A549 (cell line): ENCODE data around the gene REEP3. TPM values are rescaled to one million over a fixed set of nuclear protein-coding genes. Genes with fewer than 3 reads are reported as not detected.

Experiments used
- ATAC-seq, 2 experiments: fragments of 200-7000 bp in 1 of 2; fragments of >200 bp in 1 of 2; cut with Nextera tagmentation in 1 of 2; cut with Tn5 transposase in 1 of 2; 3 replicates each; pipeline versions ENCODE4 v1.8.0 to v1.9.1; 2018 to 2020; ENCODE audit warnings: mild to moderate bottlenecking in 1 of 2, moderate library complexity in 1 of 2
- CTCF ChIA-PET: fragments of 300-600 bp; sonication (Branson Sonifier 250); formaldehyde crosslinking; extraction: SDS; loops from one replicate; lab custom pipeline; 2021; ENCODE audit warnings: antibody characterized with exemption, inconsistent platforms; lab: Yijun Ruan, JAX
- POLR2A ChIA-PET: fragments of 350-600 bp; formaldehyde crosslinking; extraction: SDS; loops from one replicate; lab custom pipeline; 2021; ENCODE audit warnings: antibody characterized with exemption, inconsistent platforms; lab: Yijun Ruan, JAX
- DNase-seq, 2 experiments: peaks; one replicate each; pipeline versions ENCODE4 v3.0.0 to v3.0.0-alpha.2; 2011 to 2016; ENCODE audit warnings: low read depth in 1 of 2, low spot score in 1 of 2
- FAIRE-seq: peaks from 2 replicates; lab custom pipeline; 2011; peaks lifted over from hg19 to GRCh38; lab: Jason Lieb, UNC
- H3K27ac ChIP-seq, 2 experiments: fragments of >200 bp; sonication (Bioruptor Twin); formaldehyde crosslinking; 3 replicates each; pipeline ENCODE4 v1.5.1; 2016 to 2017
- H3K4me1 ChIP-seq: fragments of >200 bp; sonication (Bioruptor Twin); formaldehyde crosslinking; 3 replicates; pipeline ENCODE4 v1.6.1; 2016
- H3K4me2 ChIP-seq: fragments of >200 bp; sonication (Bioruptor Twin); formaldehyde crosslinking; 3 replicates; pipeline ENCODE4 v1.6.1; 2016
- H3K4me3 ChIP-seq: fragments of >200 bp; sonication (Bioruptor Twin); formaldehyde crosslinking; 3 replicates; pipeline ENCODE4 v1.5.1; 2016
- H3K9me3 ChIP-seq: fragments of >200 bp; sonication (Bioruptor Twin); formaldehyde crosslinking; 3 replicates; pipeline ENCODE4 v1.6.1; 2016
- BHLHE40 ChIP-seq: IDR thresholded peaks from 2 replicates; pipeline ENCODE4 v1.6.1; 2012; ENCODE audit warnings: low read depth, low read length, inconsistent platforms
- CBX2 ChIP-seq: fragments of 200-600 bp; sonication (generic); IDR thresholded peaks from 2 replicates; pipeline ENCODE4 v1.6.1; 2016; ENCODE audit warnings: low read depth, mild to moderate bottlenecking, borderline replicate concordance
- CHD2 ChIP-seq: fragments of 150-350 bp; IDR thresholded peaks from 2 replicates; pipeline ENCODE4 v1.6.1; 2014; ENCODE audit warnings: low read length; ENCODE audit not compliant: partially characterized antibody
- EP300 ChIP-seq, 2 experiments: fragments of >200 bp; sonication (Bioruptor Twin); formaldehyde crosslinking; IDR thresholded peaks; 2 replicates in 1 of 2; 3 replicates in 1 of 2; pipeline ENCODE4 v1.6.1; 2016 to 2017
- ESRRA ChIP-seq: fragments of 150-350 bp; IDR thresholded peaks from 2 replicates; pipeline ENCODE4 v1.6.1; 2014; ENCODE audit warnings: mild to moderate bottlenecking, low read length, borderline replicate concordance
- HDAC2 ChIP-seq: fragments of 200-600 bp; sonication (generic); IDR thresholded peaks from 2 replicates; pipeline ENCODE4 v1.6.1; 2016
- HOXB5 ChIP-seq: fragments of 250-450 bp; sonication (Bioruptor Pico); IDR thresholded peaks from 2 replicates; pipeline ENCODE4 v1.5.0; 2020; ENCODE audit warnings: mild to moderate bottlenecking, moderate library complexity
- JUN ChIP-seq, 2 experiments: fragments of >200 bp; sonication (Bioruptor Twin); formaldehyde crosslinking; IDR thresholded peaks; 2 replicates in 1 of 2; 3 replicates in 1 of 2; pipeline ENCODE4 v1.6.1; 2016 to 2017
- KDM5A ChIP-seq: fragments of 200-600 bp; sonication (generic); IDR thresholded peaks from 2 replicates; pipeline ENCODE4 v1.6.1; 2016; ENCODE audit warnings: antibody characterized with exemption, mild to moderate bottlenecking
- MYC ChIP-seq: IDR thresholded peaks from 2 replicates; pipeline ENCODE4 v1.6.1; 2012; ENCODE audit warnings: mild to moderate bottlenecking, inconsistent platforms, low read length, improper control_type of control experiment, borderline replicate concordance
- NPAS2 ChIP-seq: fragments of 250-450 bp; sonication (Bioruptor Pico); IDR thresholded peaks from 2 replicates; pipeline ENCODE4 v1.8.0; 2022; ENCODE audit warnings: mild to moderate bottlenecking, moderate library complexity, borderline replicate concordance
- RNF2 ChIP-seq: fragments of 200-600 bp; sonication (generic); IDR thresholded peaks from 2 replicates; pipeline ENCODE4 v1.6.1; 2016; ENCODE audit warnings: low read depth, mild to moderate bottlenecking, antibody characterized with exemption, moderate library complexity, borderline replicate concordance
- ZC3H11A ChIP-seq: fragments of 450-650 bp; IDR thresholded peaks from 2 replicates; pipeline ENCODE4 v1.6.1; 2014; ENCODE audit warnings: antibody characterized with exemption, mild to moderate bottlenecking
- ZFP36 ChIP-seq: fragments of 450-650 bp; IDR thresholded peaks from 2 replicates; pipeline ENCODE4 v1.6.1; 2014; ENCODE audit warnings: borderline replicate concordance; ENCODE audit not compliant: partially characterized antibody
- WGBS: methylation state at CpG from one replicate; pipeline ENCODE4 v1.1.6; 2017; ENCODE audit errors: missing lambda C conversion rate; 5-methylcytosine and 5-hydroxymethylcytosine counted together
- polyA plus RNA-seq, 4 experiments: library from polyadenylated mRNA; depleted of rRNA in 3 of 4; stranded (reverse); fragments of >200 nt; fragmentation: RNase III in 1 of 4; extraction: RNeasy Plus Mini Kit Qiagen cat#74134 plus additional on column Dnase treatment in 1 of 4; gene quantifications; 2 replicates in 3 of 4; 3 replicates in 1 of 4; pipeline ENCODE4 v1.2.3, GENCODE V29; 2011 to 2017
- TF ChIP-seq, protein P1 (sequence below): fragments of 250-450 bp; sonication (Bioruptor Pico); IDR thresholded peaks from 2 replicates; pipeline ENCODE4 v1.5.0; 2020; ENCODE audit warnings: low read depth, mild to moderate bottlenecking, moderate library complexity
- TF ChIP-seq, protein P2 (sequence below): fragments of 200-600 bp; sonication (generic); IDR thresholded peaks from 2 replicates; pipeline ENCODE4 v1.6.1; 2016; ENCODE audit warnings: antibody characterized with exemption, mild to moderate bottlenecking, moderate library complexity
- TF ChIP-seq, protein P3 (sequence below): IDR thresholded peaks from 2 replicates; pipeline ENCODE4 v1.6.1; 2012

Gene REEP3
- polyA plus RNA-seq, 2 of the 4 experiments (the other 2 are of a cell fraction): 19.6 to 35.8 TPM

DNA sequence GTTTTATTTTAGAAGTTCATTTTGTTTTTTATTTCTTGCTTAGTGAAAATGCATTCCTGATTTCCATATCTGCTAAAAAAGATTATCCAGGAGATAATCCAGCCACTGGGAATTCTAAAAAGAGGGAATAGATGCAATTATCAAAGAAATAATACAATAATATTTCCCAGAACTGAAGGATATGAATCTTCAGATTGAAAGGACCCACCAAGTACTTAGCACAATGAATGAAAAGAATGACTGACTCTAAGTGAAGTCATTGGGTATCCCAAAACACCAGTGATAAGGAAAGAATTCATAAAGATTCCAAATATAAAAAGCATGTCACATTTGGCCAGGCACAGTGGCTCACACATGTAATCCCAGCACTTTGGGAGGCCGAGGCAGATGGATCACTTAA is 79.3 kb downstream of the REEP3 start:
- Histone ChIP-seq H3K4me2 (no peak overlapping the region), H3K4me3 (no peak overlapping the region), H3K9me3 (no peaks in the 10 kb centered on the region)
- ATAC-seq (no peak), DNase-seq (no peak)
- WGBS: 86% methylated on average over 1 of the region's 1 CpG
- CTCF ChIA-PET: no interaction called here
- TF ChIP-seq MYC (no peak), EP300 (IDR thresholded peaks at IDR 0.05) (no peak), KDM5A (no peak), HOXB5 (CRISPR knock-in tag) (no peak)
- TF ChIP-seq, all 56 proteins: peak for 0
- Histone ChIP-seq H3K4me1 (0 out of 3 replicates have a peak, but pooled peaks cover 3% of the 10 kb centered on the region), H3K27ac (no peak overlapping the region)
- no peak for FAIRE-seq
- POLR2A ChIA-PET: no interaction called here

DNA sequence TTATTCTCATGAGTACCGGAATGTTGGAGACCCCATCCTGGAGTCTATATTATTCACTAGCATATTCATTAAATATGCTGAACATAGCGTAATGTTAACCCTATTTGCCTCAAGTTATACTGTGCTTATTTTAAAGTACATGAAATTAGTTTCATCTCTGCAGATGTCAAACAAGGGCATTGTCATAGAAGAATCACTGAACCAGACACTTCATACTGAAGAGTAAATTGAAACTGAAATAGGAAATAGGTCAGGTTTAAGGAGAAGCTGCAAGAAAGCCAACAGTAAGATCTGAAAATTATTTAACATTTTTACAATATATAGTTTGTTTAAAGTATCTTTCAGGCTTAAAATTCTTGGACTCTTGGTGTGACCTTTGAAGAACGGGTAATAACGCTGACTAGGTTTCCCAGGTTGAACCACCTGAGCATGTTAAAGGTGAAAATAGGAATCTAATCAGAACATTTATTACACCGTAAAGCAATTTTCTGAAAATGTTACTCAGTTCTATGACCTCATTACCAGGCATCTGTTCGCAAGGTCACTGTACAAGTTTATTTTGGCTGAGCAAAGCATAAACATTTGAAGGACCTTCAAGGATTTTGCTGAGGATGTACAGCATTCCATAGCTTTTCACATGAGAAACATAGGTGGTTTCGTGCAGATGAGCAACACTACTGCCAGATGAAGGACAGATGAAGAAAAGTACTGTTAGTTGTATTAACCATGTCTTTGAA is 82.7 kb downstream of the REEP3 start:
- H3K4me3 ChIP-seq: no peak overlapping the region
- 90% methylated on average over 7 of the region's 7 CpGs for WGBS
- FAIRE-seq: no peak
- TF ChIP-seq BHLHE40 (no peak), CHD2 (no peak), KDM5A (no peak), CBX2 (no peak), ZFP36 (no peak), HOXB5 (CRISPR knock-in tag) (no peak), ESRRA (no peak)
- H3K27ac ChIP-seq: no peak overlapping the region
- POLR2A ChIA-PET: no interaction called here
- no peak for ATAC-seq
- DNase-seq: no peak
- H3K4me2 ChIP-seq: no peak overlapping the region
- no peaks in the 10 kb centered on the region for H3K9me3 ChIP-seq
- CTCF ChIA-PET: interaction anchor here (1.1 to 1.3 kb wide), 2 partner anchors 13 to 116 kb away, joined by 3 read pairs; no protein-coding TSS in a partner anchor
- 0 out of 3 replicates have a peak, but pooled peaks cover 5% of the 10 kb centered on the region for H3K4me1 ChIP-seq

DNA sequence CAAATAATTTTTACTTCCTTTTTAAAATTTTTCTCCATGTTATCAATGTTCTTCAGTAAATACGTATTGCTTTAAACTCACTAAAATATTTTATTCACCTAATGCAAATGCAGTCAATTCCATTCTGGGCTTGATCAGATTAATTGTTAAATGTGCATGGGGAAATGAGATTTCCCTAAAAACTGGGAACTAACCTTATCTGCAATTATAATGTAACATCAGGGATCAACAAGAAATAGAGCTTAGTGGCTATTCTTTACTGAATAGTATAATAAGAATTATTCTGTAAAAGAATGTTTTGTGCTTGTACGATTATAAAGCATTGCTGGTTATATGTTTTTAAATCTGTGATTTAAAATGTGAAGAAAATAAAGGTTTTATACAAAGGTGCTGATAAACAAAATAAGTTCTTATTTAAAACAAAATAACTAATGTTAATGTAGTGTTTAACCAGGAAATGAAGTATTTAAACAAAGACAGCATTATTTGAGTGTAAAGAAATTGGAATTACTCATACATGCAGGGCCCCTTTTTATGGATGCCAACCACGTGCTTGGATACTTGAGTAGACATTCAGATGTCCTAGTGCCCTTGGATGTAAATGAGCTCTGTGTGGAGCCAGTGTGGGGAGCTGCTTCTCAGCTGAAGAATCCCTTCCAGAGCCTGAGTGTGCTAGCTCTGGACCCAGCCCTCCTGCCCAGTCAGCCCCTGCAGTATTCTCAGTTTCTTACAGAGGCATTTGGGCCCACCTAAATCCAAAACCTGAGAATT is 84.2 kb downstream of the REEP3 start:
- 76% methylated on average over 3 of the region's 3 CpGs for WGBS
- no peak for FAIRE-seq
- no peak overlapping the region for H3K4me3 ChIP-seq
- ChIA-PET CTCF (no interaction called here), POLR2A (interaction anchor here (0.5 kb wide), 1 partner anchor 393 kb away, joined by 8 read pairs; no protein-coding TSS in a partner anchor)
- no peak overlapping the region for H3K4me2 ChIP-seq
- DNase-seq: no peak
- H3K4me1 ChIP-seq: 0 out of 3 replicates have a peak, but pooled peaks cover 5% of the 10 kb centered on the region
- no peaks in the 10 kb centered on the region for H3K9me3 ChIP-seq
- ATAC-seq: no peak
- H3K27ac ChIP-seq: no peak overlapping the region
- TF ChIP-seq RNF2 (no peak), JUN (IDR thresholded peaks at IDR 0.05) (no peak), NPAS2 (no peak), CBX2 (no peak), HDAC2 (no peak), ZC3H11A (no peak), ESRRA (no peak)
- TF ChIP-seq, protein P1, sequence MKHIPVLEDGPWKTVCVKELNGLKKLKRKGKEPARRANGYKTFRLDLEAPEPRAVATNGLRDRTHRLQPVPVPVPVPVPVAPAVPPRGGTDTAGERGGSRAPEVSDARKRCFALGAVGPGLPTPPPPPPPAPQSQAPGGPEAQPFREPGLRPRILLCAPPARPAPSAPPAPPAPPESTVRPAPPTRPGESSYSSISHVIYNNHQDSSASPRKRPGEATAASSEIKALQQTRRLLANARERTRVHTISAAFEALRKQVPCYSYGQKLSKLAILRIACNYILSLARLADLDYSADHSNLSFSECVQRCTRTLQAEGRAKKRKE (CRISPR knock-in tag): no peak
- TF ChIP-seq, protein P2, sequence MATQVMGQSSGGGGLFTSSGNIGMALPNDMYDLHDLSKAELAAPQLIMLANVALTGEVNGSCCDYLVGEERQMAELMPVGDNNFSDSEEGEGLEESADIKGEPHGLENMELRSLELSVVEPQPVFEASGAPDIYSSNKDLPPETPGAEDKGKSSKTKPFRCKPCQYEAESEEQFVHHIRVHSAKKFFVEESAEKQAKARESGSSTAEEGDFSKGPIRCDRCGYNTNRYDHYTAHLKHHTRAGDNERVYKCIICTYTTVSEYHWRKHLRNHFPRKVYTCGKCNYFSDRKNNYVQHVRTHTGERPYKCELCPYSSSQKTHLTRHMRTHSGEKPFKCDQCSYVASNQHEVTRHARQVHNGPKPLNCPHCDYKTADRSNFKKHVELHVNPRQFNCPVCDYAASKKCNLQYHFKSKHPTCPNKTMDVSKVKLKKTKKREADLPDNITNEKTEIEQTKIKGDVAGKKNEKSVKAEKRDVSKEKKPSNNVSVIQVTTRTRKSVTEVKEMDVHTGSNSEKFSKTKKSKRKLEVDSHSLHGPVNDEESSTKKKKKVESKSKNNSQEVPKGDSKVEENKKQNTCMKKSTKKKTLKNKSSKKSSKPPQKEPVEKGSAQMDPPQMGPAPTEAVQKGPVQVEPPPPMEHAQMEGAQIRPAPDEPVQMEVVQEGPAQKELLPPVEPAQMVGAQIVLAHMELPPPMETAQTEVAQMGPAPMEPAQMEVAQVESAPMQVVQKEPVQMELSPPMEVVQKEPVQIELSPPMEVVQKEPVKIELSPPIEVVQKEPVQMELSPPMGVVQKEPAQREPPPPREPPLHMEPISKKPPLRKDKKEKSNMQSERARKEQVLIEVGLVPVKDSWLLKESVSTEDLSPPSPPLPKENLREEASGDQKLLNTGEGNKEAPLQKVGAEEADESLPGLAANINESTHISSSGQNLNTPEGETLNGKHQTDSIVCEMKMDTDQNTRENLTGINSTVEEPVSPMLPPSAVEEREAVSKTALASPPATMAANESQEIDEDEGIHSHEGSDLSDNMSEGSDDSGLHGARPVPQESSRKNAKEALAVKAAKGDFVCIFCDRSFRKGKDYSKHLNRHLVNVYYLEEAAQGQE: no peak
- TF ChIP-seq, protein P3, sequence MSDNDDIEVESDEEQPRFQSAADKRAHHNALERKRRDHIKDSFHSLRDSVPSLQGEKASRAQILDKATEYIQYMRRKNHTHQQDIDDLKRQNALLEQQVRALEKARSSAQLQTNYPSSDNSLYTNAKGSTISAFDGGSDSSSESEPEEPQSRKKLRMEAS: no peak
